A172 (cell line): ENCODE measurements around the gene SPECC1. TPM values are rescaled to one million over a fixed set of nuclear protein-coding genes. Genes with fewer than 3 reads are reported as not detected.
"Not testable (repeated sequence)": the region's sequence is repeated elsewhere in the genome, so short reads cannot be mapped to it uniquely, and the experiment has no call there.

Source experiments
- DNase-seq: peaks from one replicate; pipeline ENCODE4 v3.0.0-alpha.2; 2015; ENCODE audit warnings: low spot score
- total RNA-seq: library from RNA; depleted of rRNA; stranded (reverse); fragments of >200 nt; shearing (Covaris generic); gene quantifications from 2 replicates; pipeline ENCODE4 v1.2.3, GENCODE V29; 2014

Gene SPECC1
- total RNA-seq, 1 experiment from 2014 or later: 96.6 TPM

DNA sequence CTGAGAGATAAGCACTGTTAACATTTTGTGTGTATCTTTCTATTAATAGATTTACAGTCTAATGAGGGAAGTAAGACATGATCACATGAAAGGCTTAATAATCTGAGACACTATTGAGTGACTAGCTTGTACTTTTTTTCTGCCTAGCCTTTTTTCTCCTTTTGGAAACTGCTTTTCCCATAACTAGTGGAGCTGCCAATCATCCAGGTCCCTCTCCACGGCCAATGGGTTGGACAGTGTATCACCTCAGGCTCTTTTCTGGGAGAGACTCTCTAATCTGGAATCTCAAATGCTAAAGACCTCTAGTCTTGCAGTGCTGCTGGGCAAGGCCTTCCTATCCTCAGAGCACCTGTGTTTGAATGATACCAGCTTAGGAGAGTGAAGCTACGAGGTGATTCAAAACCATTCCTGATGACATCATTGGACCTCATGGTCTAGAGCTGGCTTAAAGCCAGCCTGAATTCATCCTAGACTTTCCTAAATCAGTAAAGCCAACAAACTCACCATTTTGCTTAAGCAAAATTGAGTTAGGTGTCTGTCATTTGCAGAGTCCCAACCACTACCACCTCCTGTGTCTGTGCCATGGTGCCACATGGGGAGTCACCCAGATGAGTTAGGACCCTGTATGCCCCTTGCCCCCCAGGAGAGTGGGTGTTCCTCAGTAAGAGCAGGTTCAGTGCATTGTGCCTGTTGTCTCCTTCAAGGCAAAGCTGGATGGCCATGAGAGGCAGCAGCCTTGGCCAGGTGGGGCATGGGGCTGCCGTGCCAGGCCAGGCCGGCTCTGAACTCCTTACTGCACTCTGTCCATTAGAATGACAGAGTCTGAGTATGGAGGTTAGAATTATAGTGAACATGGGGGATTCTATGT lies 62.9 kb downstream of the SPECC1 start:
- DNase-seq: peak; percentile 18

DNA sequence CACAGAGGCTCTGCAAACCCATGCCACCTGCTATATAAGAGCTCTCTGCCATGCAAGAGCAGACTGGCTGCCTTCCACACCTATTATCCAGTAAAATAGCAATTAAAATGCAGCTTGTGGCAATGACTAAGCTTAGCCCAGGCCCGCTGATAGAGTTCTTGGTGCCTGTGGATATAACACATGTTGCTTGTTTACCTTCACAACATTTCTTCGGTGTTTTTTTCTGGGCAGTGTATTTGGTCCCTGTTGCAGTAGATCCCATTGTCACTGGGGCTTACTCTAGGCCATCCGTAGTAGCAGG lies 63.5 kb downstream of the SPECC1 start:
- DNase-seq: peak; percentile 27

DNA sequence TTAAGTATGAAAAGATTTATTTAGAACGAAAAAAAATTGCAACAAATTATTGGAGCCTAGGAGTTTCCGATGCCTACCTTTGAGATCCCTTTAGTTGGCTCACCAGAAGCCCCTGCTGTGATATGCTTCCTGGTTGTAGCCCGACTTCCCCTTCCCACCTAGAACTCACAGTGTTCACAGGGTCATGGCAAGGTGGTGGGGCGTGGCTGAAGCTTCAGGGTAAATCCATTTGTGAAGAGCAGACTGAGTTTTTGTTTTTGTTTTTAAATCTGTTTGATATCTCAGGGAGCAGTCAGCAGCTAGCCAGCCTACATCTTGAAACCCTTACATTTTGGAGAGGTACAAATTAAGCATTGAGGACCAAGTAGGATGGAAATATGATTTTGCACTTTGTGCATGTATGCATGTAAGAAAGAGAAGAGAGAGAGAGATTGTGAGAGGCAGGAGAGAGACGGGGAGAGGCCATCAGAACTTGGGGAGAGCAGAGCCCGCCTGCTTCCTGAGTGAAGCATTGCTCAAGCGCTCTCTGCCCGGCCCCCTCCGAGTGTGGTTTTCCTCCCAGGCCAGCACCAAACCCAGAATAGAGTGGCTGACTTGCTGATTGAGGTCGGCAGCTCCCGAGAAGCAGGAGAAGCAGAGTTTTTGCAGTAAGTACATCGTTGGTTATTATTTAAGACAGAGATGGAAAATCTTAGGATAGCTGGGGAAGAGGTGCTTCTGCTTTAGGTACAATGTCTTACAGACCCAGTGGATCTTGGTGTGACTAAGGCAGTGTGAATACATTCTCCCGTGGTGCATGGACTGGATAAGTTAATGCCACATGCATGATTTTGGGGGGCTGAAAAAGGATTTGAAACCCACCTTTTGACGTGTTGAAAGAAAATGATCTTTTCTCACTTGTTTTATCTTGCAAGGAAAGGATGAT lies 64.2 kb downstream of the SPECC1 start:
- peak; percentile 30 for DNase-seq

- no peak for DNase-seq
These were observed 64.8 kb downstream of the SPECC1 start for GRCh38 chr17:20074001-20074400.

DNA sequence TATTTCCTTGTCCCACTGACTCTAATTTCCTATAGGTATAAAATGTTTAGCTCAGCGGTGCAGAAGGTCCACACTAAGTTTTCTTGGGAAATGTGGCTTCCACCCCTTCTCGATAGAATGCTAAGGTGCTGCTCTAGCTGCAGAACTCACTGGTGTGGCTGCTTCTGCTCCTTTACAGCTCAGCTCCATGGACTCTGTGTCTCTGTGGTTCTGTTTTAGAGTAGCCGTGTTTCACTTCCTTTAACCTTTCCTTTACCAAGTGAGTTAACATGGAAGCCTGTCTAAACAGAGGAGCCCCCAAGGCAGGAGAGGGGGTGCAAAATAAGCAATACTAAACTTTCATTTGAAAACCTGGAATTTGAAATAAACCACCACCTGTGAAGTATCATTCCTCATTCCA lies 65.3 kb downstream of the SPECC1 start:
- DNase-seq: no peak

DNA sequence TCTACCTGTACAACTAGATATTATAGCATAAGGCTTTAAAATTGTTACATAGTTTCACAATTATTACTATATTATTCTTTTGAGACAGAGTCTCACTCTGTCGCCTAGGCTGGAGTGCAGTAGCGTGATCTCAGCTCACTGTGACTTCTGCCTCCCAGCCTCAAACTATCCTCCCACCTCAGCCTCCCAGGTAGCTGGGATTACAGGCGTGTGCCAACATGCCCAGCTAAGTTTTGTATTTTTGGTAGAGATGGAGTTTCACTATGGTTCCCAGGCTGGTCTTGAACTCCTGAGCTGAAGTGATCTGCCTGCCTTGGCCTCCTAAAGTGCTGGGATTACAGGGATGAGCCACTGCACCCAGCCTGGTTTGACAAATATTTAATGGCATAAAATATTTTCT lies 67.0 kb downstream of the SPECC1 start:
- DNase-seq: not testable (repeated sequence)

GRCh38 chr17:20077978-20078685 lies 69.0 kb downstream of the SPECC1 start:
- DNase-seq: no peak

GRCh38 chr17:20080513-20080912 lies 71.4 kb downstream of the SPECC1 start:
- no peak for DNase-seq

DNA sequence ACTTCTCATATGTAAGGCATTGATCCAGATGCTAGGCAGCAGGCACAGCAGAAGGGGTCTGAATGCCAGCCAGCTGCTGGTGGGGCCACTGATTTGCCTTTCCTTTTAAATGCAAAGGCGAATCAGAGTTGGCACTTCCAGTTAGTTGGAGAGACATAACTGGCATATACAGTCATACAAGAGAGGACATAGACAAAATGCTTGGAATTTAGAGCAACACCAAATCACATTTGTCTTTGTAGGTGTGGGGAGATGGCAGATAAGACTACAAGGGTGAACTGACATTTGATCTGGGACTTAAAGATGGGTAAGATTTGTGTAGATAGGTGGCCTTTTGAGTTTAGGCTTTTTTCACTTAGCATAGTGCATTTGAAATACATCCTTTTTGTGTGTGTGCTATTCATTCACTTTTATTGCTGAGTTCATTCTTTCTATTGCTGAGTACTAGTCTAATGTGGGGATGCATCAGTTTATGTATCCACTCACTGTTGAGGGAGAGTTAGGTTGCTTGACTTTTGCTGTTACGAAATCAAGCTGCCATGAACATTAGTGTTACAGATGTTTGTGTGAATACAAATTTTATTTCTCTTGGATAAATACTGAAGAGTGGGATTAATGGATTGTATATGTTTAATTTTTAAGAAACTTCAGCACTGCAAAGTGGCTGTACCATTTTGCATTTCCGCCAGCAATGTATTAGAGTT lies 74.1 kb downstream of the SPECC1 start:
- DNase-seq: no peak

DNA sequence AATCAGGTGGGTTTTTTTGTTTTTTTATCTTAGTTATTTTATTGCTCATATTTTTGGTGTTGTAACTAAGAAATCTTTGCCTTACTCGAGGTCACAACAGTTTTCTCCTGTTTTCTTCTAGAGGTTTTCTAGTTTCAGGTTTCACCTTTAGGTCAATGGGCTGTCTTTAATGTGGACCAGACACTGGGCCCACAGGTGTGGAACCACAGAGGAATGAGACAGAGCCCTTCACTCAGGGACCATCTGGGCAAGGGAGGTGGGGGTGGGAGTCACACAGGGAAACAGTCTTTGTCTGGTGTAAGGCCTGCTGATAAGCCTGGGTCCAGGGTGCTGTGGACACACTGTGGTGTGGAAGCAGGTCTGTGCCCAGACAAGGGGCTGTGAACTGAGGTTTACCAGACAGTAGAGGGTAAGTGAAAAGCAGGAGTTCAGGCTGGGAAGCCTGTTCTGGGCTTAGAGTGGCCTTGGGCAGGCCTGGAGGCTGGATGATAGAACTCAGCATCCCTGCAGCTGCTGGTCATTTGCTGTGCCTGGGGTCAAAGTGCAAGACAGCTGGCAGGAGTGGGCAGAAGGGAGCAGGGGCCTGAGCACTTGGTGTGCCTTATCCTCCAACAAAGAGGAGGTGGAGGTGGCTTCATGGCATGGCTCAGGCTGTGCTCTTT lies 75.6 kb downstream of the SPECC1 start:
- DNase-seq: no peak

DNA sequence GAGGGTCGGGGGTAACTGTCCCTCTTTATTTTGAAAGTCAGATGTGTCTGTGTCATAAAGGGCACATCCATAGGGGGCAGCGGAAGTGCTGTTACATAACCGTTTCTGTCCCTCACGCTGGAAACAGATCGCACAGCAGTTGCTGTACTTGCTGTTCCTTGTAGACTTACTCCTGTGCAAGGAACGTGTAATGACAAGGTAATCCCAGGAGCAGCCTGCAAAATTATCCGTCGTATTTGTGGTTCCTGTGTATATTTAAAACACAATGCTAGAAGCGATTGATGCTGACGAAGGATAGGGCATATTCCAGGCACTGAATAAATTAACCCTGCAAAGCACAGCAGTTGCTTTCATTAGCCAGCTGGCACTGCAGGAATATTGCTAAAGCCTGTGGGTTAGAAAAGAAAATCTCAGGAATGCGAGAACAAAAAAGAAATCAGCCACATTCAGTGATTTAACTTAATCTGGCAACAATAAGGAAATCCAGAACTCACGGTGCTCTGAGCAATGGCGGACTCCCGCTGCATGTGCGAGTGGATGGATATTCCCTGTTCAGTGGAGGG lies 76.2 kb downstream of the SPECC1 start:
- no peak for DNase-seq

GRCh38 chr17:20086416-20087076 lies 77.4 kb downstream of the SPECC1 start:
- DNase-seq: no peak

DNA sequence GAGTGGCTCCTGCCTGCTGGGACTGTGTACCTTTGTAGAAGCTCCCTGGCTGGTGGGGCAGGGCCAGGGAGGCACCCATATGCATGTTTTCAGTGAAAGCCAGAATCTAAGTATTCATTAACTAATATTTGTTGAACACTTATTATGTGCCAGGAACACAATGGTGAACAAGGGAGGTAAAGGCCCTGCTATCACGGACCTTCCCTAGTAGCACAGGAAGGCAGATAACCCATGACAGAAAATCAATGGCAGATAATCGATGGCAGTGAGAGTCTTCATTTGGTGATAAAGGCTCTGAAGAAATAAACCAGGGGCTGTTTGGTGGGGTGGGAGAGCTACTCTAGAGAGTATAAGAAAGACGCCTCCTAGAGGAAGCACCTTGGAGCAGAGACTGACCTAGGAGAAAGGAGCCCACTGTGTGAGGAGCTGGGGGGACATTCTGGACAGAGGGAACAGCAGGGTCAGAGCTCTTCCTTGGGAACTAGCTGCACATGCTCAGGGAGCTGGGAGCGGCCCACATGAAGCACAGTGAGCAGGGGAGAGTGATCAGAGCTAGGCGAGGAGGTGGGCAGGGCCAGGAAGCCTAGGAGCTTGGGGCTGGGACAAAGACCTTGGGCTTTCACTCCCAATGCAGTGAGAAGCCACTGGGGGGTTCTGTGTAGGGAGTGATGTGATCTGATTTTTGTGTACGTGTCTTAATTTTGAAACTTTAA lies 78.5 kb downstream of the SPECC1 start:
- no peak for DNase-seq

- DNase-seq: no peak
These were observed 80.8 kb downstream of the SPECC1 start for GRCh38 chr17:20089756-20090547.

DNA sequence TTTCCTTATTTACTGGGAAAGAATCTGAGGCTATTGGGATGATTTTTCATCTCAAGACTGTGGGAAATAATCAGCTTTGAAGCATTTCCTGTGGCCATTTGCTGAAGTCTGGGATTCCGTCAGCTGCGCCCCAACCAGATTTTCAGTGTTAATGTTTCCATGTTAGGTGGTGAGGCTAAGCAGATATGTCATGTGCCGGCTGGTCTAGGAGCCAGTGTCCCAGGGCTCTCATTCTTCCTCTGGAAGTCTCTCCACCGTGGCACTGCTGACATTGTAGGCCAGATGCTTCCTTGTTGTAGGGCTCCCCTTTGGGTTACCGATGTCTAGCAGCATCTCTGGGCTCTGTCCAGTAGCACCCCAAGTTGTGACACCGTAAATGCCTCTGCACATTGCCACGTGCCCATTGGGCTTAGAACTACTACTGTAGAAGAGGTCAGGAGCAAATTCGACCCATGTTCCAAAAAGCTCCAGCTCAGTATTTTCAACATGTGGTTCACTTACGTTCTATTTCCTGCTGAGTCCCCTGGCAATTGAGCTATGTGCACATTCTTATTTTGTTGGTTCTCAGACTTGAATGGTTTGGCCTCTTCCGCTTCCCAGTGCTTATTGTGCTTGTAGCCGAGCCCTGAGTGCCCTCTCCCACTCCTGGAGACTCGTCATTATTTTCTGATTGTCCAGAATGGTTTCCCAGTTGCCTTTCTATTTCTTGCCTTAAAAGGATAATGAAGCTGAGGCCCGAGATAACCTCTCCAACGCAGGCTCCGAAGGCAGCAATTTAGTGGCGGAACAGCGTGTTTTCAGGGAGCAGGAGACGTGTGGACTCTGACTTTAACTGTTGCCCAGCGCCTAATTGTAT lies 82.2 kb downstream of the SPECC1 start:
- no peak for DNase-seq

DNA sequence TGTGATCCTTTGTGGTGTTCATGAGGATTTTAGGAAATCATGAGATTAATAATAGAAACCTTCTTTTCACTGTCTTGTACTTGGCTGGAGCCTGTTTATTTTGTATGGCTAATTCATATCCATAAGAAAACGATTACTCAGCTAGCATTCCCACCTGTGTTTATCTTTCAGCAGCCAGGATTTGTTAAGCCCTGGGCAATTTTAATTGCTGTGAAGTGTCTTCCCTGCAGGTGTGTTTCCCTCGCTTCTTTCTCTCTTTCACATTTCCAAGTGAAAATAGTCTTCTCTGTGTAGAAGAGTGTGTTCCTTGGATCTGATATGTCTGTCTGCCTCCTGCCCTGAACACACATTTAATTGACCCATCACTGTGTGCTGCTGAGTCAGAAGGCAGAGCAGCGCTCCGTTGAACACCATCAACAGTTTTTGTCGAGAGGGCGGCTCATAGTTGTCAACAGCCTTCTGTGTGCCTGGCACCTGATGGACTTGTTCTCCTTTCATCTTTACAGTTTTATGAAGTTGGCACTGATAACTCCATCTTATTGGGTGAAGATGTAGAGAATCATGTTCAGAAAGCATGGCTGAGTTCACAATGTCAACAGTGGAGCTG lies 83.2 kb downstream of the SPECC1 start:
- DNase-seq: no peak

DNA sequence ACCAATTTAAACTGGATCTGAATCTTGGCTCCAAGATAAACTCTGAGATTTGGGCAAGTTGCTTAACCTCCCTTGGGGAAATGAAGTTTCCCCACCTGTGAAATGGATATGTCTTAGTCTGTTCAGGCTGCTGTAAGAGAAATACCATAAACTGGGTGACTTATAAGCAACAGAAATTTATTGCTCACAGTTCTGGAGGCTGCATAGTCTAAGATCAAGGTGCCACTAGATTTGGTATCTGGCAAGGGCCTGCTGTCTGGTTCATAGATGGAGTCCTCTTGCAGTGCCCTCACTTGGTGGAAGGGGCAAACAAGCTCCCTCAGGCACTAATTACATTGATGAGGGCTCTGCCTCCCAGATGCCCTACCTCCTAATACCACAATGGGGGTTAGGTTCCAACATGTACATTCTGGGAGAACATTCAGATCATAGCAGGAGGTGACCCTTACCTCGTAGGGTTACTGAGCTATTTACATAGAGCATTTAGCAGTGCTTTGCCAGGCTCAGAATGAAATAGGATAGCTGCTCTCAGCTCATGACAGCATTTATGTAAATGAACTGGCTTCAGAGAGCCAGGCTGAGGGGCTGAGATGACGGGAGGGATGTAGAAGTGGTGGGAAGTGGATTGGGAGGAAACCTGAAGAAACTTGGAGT lies 83.9 kb downstream of the SPECC1 start:
- DNase-seq: no peak
